Ureter (tissue), 1 donor: ENCODE data around the gene SLC7A14. TPM values are rescaled to one million over a fixed set of nuclear protein-coding genes. Genes with fewer than 3 reads are reported as not detected.

Experiments
- DNase-seq: peaks from one replicate; pipeline ENCODE4 v3.0.0-alpha.2; 2020; ENCODE audit warnings: low spot score
- total RNA-seq: library from RNA; stranded (reverse); gene quantifications from one replicate; pipeline ENCODE4 v1.2.4, GENCODE V29; 2023
- donor health status: DM: yes; HTN: yes; CAD: no.

SLC7A14 gene
- total RNA-seq, 1 donor from 2014 or later = not detected

- no peak for DNase-seq
Observed at GRCh38 chr3:170470063-170471016, 115.5 kb downstream of the SLC7A14 start.

- no peak for DNase-seq
Observed at GRCh38 chr3:170469151-170470062, 116.5 kb downstream of the SLC7A14 start.

- DNase-seq = no peak
Observed at GRCh38 chr3:170467571-170468147, 118.2 kb downstream of the SLC7A14 start.

- no peak for DNase-seq
Observed at GRCh38 chr3:170467007-170467406, 118.9 kb downstream of the SLC7A14 start.

GRCh38 chr3:170465955-170466354 lies 119.9 kb downstream of the SLC7A14 start:
- DNase-seq = no peak

GRCh38 chr3:170463011-170463410 lies 122.9 kb downstream of the SLC7A14 start:
- DNase-seq = no peak

- DNase-seq = no peak
Observed at GRCh38 chr3:170458285-170458684, 127.6 kb downstream of the SLC7A14 start.

GRCh38 chr3:170454509-170454908 lies 131.4 kb downstream of the SLC7A14 start:
- DNase-seq = no peak

- no peak for DNase-seq
Observed at GRCh38 chr3:170450039-170450438, 135.8 kb downstream of the SLC7A14 start.

GRCh38 chr3:170448584-170448983 lies 137.3 kb downstream of the SLC7A14 start:
- DNase-seq = no peak

- DNase-seq = no peak
Observed at GRCh38 chr3:170443457-170443856, 142.4 kb downstream of the SLC7A14 start.

GRCh38 chr3:170442947-170443346 lies 142.9 kb downstream of the SLC7A14 start:
- DNase-seq = no peak

- no peak for DNase-seq
Observed at GRCh38 chr3:170441412-170441811, 144.5 kb downstream of the SLC7A14 start.

GRCh38 chr3:170440344-170440743 lies 145.5 kb downstream of the SLC7A14 start:
- no peak for DNase-seq

- no peak for DNase-seq
Observed at GRCh38 chr3:170438836-170439235, 147.0 kb downstream of the SLC7A14 start.

GRCh38 chr3:170437696-170438407 lies 148.0 kb downstream of the SLC7A14 start:
- no peak for DNase-seq

GRCh38 chr3:170437176-170437575 lies 148.7 kb downstream of the SLC7A14 start:
- DNase-seq = no peak

- no peak for DNase-seq
Observed at GRCh38 chr3:170436697-170437096, 149.2 kb downstream of the SLC7A14 start.

- DNase-seq = no peak
Observed at GRCh38 chr3:170432416-170432815, 153.5 kb downstream of the SLC7A14 start.

GRCh38 chr3:170431054-170431453 lies 154.8 kb downstream of the SLC7A14 start:
- no peak for DNase-seq

- DNase-seq = no peak
Observed at GRCh38 chr3:170429050-170429449, 156.8 kb downstream of the SLC7A14 start.
